Liver (tissue), 9 donors: ENCODE results near the gene EPC2. TPM values are rescaled to one million over a fixed set of nuclear protein-coding genes. Genes with fewer than 3 reads are reported as not detected.

Source experiments
- DNase-seq: peaks from one replicate; pipeline ENCODE4 v3.0.0-alpha.2; 2017; ENCODE audit warnings: low spot score
- H3K27ac ChIP-seq, 2 donors: one replicate each; pipeline ENCODE4 v1.7.0; 2013; ENCODE audit warnings: inconsistent platforms in 2 of 2, low read length in 2 of 2, control low read depth in 1 of 2, low read depth in 1 of 2, mild to moderate bottlenecking in 1 of 2
- H3K27me3 ChIP-seq, 4 donors: one replicate each; pipeline versions ENCODE4 v1.6.1 to v1.7.0; 2013; ENCODE audit warnings: low read length in 3 of 4, inconsistent platforms in 1 of 4, mild to moderate bottlenecking in 1 of 4, moderate library complexity in 1 of 4; ENCODE audit not compliant: control insufficient read depth in 4 of 4, insufficient read depth in 4 of 4
- H3K36me3 ChIP-seq, 4 donors: one replicate each; pipeline versions ENCODE4 v1.6.1 to v1.7.0; 2013; ENCODE audit warnings: low read length in 3 of 4, mild to moderate bottlenecking in 3 of 4, low read depth in 1 of 4, moderate library complexity in 1 of 4; ENCODE audit not compliant: control insufficient read depth in 4 of 4, insufficient read depth in 3 of 4
- H3K4me1 ChIP-seq, 4 donors: one replicate each; pipeline versions ENCODE4 v1.6.1 to v1.7.0; 2013; ENCODE audit warnings: low read length in 3 of 4, mild to moderate bottlenecking in 3 of 4, moderate library complexity in 1 of 4; ENCODE audit not compliant: control insufficient read depth in 4 of 4, insufficient read depth in 4 of 4
- H3K4me3 ChIP-seq, 3 donors: one replicate each; pipeline versions ENCODE4 v1.6.1 to v1.7.0; 2013; ENCODE audit warnings: low read length in 3 of 3, control low read depth in 1 of 3, low read depth in 1 of 3, mild to moderate bottlenecking in 1 of 3
- H3K9ac ChIP-seq, 2 donors: one replicate each; pipeline ENCODE4 v1.7.0; 2013; ENCODE audit warnings: low read length in 2 of 2, mild to moderate bottlenecking in 2 of 2, moderate library complexity in 2 of 2, control low read depth in 1 of 2, low read depth in 1 of 2
- H3K9me3 ChIP-seq, 4 donors: one replicate each; pipeline versions ENCODE4 v1.6.1 to v1.7.0; 2013; ENCODE audit warnings: low read length in 3 of 4; ENCODE audit not compliant: control insufficient read depth in 4 of 4
- EGR1 ChIP-seq, 2 donors: IDR thresholded peaks; 2 replicates each; pipeline ENCODE4 v1.6.1; 2016 to 2018; ENCODE audit warnings: antibody characterized with exemption in 2 of 2, low read depth in 2 of 2
- FOXA1 ChIP-seq: IDR thresholded peaks from 2 replicates; pipeline ENCODE4 v1.6.1; 2016; ENCODE audit warnings: antibody characterized with exemption
- FOXA2 ChIP-seq: IDR thresholded peaks from 2 replicates; pipeline ENCODE4 v1.6.1; 2016; ENCODE audit warnings: antibody characterized with exemption
- GABPA ChIP-seq, 2 donors: IDR thresholded peaks in 1 of 2; conservative IDR thresholded peaks in 1 of 2; 2 replicates each; pipeline ENCODE4 v1.6.1; 2016; ENCODE audit warnings: antibody characterized with exemption in 2 of 2, mild to moderate bottlenecking in 1 of 2, moderate library complexity in 1 of 2
- HNF4A ChIP-seq, 2 donors: conservative IDR thresholded peaks; 2 replicates each; pipeline ENCODE4 v1.6.1; 2016; ENCODE audit warnings: antibody characterized with exemption in 2 of 2, mild to moderate bottlenecking in 2 of 2
- HNF4G ChIP-seq: IDR thresholded peaks from 2 replicates; pipeline ENCODE4 v1.6.1; 2016; ENCODE audit warnings: antibody characterized with exemption
- JUND ChIP-seq, 2 donors: IDR thresholded peaks; 2 replicates each; pipeline ENCODE4 v1.6.1; 2016; ENCODE audit warnings: antibody characterized with exemption in 2 of 2
- NR2F2 ChIP-seq: IDR thresholded peaks from 2 replicates; pipeline ENCODE4 v1.6.1; 2016; ENCODE audit warnings: antibody characterized with exemption
- RXRA ChIP-seq, 2 donors: IDR thresholded peaks; 2 replicates each; pipeline ENCODE4 v1.6.1; 2017 to 2018; ENCODE audit warnings: antibody characterized with exemption in 2 of 2, mild to moderate bottlenecking in 1 of 2
- SP1 ChIP-seq: IDR thresholded peaks from 2 replicates; pipeline ENCODE4 v1.6.1; 2018; ENCODE audit warnings: antibody characterized with exemption, mild to moderate bottlenecking
- TAF1 ChIP-seq: conservative IDR thresholded peaks from 2 replicates; pipeline ENCODE4 v1.6.1; 2016; ENCODE audit warnings: antibody characterized with exemption, mild to moderate bottlenecking
- YY1 ChIP-seq: IDR thresholded peaks from 2 replicates; pipeline ENCODE4 v1.6.1; 2016; ENCODE audit warnings: antibody characterized with exemption, mild to moderate bottlenecking
- WGBS: extraction: QIAGEN DNeasy Blood & Tissue Kit; methylation state at CpG from one replicate; pipeline ENCODE4 v1.1.7; 2013; 5-methylcytosine and 5-hydroxymethylcytosine counted together
- polyA plus RNA-seq, 2 donors: library from polyadenylated mRNA; stranded (reverse) in 1 of 2; unstranded in 1 of 2; fragments of 200-250 nt in 1 of 2; fragments of >200 nt in 1 of 2; fragmentation: Nextera tagmentation in 1 of 2; extraction: Ambion mirVana in 1 of 2; gene quantifications; one replicate each; pipeline versions ENCODE4 v1.2.1 to v1.2.3, GENCODE V29; 2013 to 2015
- total RNA-seq, 2 donors: library from RNA; depleted of rRNA; stranded (reverse); fragments of >200 nt; gene quantifications; one replicate each; pipeline ENCODE4 v1.2.3, GENCODE V29; 2014
- TF ChIP-seq, protein P1 (sequence below): IDR thresholded peaks from 2 replicates; pipeline ENCODE4 v1.6.1; 2016; ENCODE audit warnings: antibody characterized with exemption
- TF ChIP-seq, protein P2 (sequence below): IDR thresholded peaks from 2 replicates; pipeline ENCODE4 v1.6.1; 2016; ENCODE audit warnings: antibody characterized with exemption
- TF ChIP-seq, protein P3 (sequence below): IDR thresholded peaks from 2 replicates; pipeline ENCODE4 v1.6.1; 2016; ENCODE audit warnings: antibody characterized with exemption
- TF ChIP-seq, protein P4 (sequence below): IDR thresholded peaks from 2 replicates; pipeline ENCODE4 v1.6.1; 2016; ENCODE audit warnings: antibody characterized with exemption, mild to moderate bottlenecking
- donor health status: healthy.
- donor health status: healthy.
- donor health status: healthy.
- donor health status: healthy.
- donor health status: healthy.

The EPC2 gene
- total and polyA plus RNA-seq, 4 donors, result 2.8 to 17.7 (median 9.6) TPM

DNA sequence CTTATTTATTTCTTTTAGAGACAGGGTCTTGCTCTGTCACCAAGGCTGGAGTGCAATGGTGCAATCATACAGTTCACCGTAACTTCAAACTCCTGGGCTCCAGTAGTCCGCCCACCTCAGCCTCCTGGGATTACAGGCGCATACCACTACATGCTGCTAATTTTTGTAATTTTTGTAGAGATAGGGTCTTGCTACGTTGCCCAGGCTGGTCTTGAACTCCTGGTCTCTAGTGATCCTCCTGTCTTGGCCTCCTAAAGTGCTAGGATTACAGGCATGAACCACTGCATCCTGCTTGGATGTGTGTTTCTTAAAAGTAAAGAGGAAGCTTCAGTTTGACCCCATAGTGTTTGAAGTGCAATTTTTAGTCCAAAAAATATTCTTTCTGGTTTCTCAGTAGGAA, 125.5 kb downstream of the EPC2 start:
- no peak for DNase-seq
- Histone ChIP-seq H3K36me3 (peaks cover 0 to 23% (median 14%) of the 10 kb centered on the region in 4 donors), H3K9me3 (no peaks in the 10 kb centered on the region), H3K4me3 (no peak overlapping the region), H3K9ac (no peak overlapping the region), H3K4me1 (no peaks in the 10 kb centered on the region), H3K27ac (no peak overlapping the region), H3K27me3 (no peaks in the 10 kb centered on the region)
- TF ChIP-seq, protein P1, sequence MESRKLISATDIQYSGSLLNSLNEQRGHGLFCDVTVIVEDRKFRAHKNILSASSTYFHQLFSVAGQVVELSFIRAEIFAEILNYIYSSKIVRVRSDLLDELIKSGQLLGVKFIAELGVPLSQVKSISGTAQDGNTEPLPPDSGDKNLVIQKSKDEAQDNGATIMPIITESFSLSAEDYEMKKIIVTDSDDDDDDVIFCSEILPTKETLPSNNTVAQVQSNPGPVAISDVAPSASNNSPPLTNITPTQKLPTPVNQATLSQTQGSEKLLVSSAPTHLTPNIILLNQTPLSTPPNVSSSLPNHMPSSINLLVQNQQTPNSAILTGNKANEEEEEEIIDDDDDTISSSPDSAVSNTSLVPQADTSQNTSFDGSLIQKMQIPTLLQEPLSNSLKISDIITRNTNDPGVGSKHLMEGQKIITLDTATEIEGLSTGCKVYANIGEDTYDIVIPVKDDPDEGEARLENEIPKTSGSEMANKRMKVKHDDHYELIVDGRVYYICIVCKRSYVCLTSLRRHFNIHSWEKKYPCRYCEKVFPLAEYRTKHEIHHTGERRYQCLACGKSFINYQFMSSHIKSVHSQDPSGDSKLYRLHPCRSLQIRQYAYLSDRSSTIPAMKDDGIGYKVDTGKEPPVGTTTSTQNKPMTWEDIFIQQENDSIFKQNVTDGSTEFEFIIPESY, result no peak
- TF ChIP-seq NR2F2, result no peak
- no peak for TF ChIP-seq RXRA (IDR thresholded peaks at IDR 0.05)
- TF ChIP-seq, protein P2, sequence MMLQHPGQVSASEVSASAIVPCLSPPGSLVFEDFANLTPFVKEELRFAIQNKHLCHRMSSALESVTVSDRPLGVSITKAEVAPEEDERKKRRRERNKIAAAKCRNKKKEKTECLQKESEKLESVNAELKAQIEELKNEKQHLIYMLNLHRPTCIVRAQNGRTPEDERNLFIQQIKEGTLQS, result no peak
- TF ChIP-seq FOXA1, result no peak
- no peak for TF ChIP-seq SP1
- TF ChIP-seq HNF4A (conservative IDR thresholded peaks at IDR 0.05), result no peak
- TF ChIP-seq, protein P3, sequence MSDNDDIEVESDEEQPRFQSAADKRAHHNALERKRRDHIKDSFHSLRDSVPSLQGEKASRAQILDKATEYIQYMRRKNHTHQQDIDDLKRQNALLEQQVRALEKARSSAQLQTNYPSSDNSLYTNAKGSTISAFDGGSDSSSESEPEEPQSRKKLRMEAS, result no peak
- TF ChIP-seq EGR1 (IDR thresholded peaks at IDR 0.05; ENCODE audit: low read depth in 2 of 2), result no peak
- no peak for TF ChIP-seq FOXA2
- no peak for TF ChIP-seq YY1
- TF ChIP-seq GABPA (IDR thresholded peaks at IDR 0.05 in 1 of 2, conservative IDR thresholded peaks at IDR 0.05 in 1 of 2), result no peak
- TF ChIP-seq, protein P4, sequence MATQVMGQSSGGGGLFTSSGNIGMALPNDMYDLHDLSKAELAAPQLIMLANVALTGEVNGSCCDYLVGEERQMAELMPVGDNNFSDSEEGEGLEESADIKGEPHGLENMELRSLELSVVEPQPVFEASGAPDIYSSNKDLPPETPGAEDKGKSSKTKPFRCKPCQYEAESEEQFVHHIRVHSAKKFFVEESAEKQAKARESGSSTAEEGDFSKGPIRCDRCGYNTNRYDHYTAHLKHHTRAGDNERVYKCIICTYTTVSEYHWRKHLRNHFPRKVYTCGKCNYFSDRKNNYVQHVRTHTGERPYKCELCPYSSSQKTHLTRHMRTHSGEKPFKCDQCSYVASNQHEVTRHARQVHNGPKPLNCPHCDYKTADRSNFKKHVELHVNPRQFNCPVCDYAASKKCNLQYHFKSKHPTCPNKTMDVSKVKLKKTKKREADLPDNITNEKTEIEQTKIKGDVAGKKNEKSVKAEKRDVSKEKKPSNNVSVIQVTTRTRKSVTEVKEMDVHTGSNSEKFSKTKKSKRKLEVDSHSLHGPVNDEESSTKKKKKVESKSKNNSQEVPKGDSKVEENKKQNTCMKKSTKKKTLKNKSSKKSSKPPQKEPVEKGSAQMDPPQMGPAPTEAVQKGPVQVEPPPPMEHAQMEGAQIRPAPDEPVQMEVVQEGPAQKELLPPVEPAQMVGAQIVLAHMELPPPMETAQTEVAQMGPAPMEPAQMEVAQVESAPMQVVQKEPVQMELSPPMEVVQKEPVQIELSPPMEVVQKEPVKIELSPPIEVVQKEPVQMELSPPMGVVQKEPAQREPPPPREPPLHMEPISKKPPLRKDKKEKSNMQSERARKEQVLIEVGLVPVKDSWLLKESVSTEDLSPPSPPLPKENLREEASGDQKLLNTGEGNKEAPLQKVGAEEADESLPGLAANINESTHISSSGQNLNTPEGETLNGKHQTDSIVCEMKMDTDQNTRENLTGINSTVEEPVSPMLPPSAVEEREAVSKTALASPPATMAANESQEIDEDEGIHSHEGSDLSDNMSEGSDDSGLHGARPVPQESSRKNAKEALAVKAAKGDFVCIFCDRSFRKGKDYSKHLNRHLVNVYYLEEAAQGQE, result no peak
- no peak for TF ChIP-seq HNF4G
- no peak for TF ChIP-seq JUND (IDR thresholded peaks at IDR 0.05)
- WGBS, result 97% methylated on average over 4 of the region's 4 CpGs

DNA sequence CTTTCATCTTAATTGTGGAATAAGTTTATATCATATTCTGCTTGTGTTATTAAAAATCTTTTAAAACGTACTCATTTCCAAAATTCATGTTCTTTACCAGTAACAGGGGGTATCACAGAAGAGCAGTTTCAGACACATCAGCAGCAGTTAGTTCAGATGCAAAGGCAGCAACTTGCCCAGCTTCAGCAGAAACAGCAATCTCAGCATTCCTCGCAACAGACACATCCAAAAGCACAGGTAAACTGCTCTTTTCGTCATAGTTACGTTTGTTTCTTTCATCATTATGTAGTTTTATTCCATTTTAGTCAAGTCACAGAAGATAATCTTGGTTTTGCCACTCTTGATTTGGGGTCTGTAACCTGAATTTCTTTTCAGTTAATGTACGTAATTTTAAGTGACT, 137.0 kb downstream of the EPC2 start:
- Histone ChIP-seq H3K9me3 (no peaks in the 10 kb centered on the region), H3K4me1 (no peaks in the 10 kb centered on the region), H3K36me3 (peaks cover 2 to 27% (median 25%) of the 10 kb centered on the region in 4 donors), H3K4me3 (no peak overlapping the region), H3K27me3 (no peaks in the 10 kb centered on the region), H3K27ac (no peak overlapping the region), H3K9ac (no peak overlapping the region)
- TF ChIP-seq TAF1 (no peak), HNF4G (no peak), EGR1 (IDR thresholded peaks at IDR 0.05; ENCODE audit: low read depth in 2 of 2) (no peak), SP1 (no peak), YY1 (no peak), JUND (IDR thresholded peaks at IDR 0.05) (no peak), RXRA (IDR thresholded peaks at IDR 0.05) (no peak)
- WGBS, result 95% methylated on average over 5 of the region's 5 CpGs
- no peak for DNase-seq
